Measurements from ENCODE around the gene HOGA1. TPM values are rescaled to one million over a fixed set of nuclear protein-coding genes. Genes with fewer than 3 reads are reported as not detected.

HOGA1 gene
- total RNA-seq, 2 experiments from 2014 or later, result not detected

GRCh38 chr10:97563337-97563736, 20.9 kb upstream of the HOGA1 start:
- CTCF ChIA-PET, result no interaction called here
- Mint-ChIP-seq H3K27ac (no peak overlapping the region), H3K9me3 (peaks cover 3% of the 10 kb centered on the region), H3K36me3 (ENCODE audit: low read depth) (no peaks in the 10 kb centered on the region), H3K27me3 (no peaks in the 10 kb centered on the region), H3K4me1 (peaks cover 3% of the 10 kb centered on the region), H3K4me3 (no peak overlapping the region)
- no peak for DNase-seq
- POLR2A ChIA-PET, result no interaction called here

GRCh38 chr10:97564776-97565175, 19.4 kb upstream of the HOGA1 start:
- Mint-ChIP-seq H3K36me3 (ENCODE audit: low read depth) (no peaks in the 10 kb centered on the region), H3K27ac (no peak overlapping the region), H3K4me1 (peaks cover 3% of the 10 kb centered on the region), H3K9me3 (peaks cover 3% of the 10 kb centered on the region), H3K4me3 (no peak overlapping the region), H3K27me3 (no peaks in the 10 kb centered on the region)
- ChIA-PET CTCF (interaction anchor here (0.6 kb wide), 1 partner anchor 17 kb away, joined by 4 read pairs; no protein-coding TSS in a partner anchor), POLR2A (no interaction called here)
- DNase-seq, result no peak

GRCh38 chr10:97566336-97566996, 17.7 kb upstream of the HOGA1 start:
- DNase-seq, result no peak

DNA sequence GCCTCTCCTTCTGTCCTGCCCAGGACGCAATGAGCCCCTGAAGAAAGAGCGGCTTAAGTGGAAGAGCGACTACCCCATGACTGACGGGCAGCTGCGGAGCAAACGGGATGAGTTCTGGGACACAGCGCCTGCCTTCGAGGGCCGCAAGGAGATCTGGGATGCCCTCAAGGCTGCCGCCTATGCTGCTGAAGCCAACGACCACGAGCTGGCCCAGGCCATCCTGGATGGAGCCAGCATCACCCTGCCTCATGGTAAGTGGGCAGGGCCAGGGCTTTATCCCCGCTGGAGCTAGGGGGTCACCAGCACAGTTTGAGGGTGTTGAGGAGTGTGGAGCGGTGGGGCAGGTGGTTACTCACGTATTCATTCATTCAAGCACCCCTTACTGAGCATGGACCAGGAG, 16.3 kb upstream of the HOGA1 start:
- Mint-ChIP-seq H3K36me3 (ENCODE audit: low read depth) (no peaks in the 10 kb centered on the region), H3K9me3 (no peaks in the 10 kb centered on the region), H3K27me3 (no peaks in the 10 kb centered on the region), H3K27ac (no peak overlapping the region), H3K4me1 (no peaks in the 10 kb centered on the region), H3K4me3 (no peak overlapping the region)
- no peak for DNase-seq
- CTCF ChIA-PET, result interaction anchor here (1.7 kb wide), 1 partner anchor 50 kb away, joined by 3 read pairs; no protein-coding TSS in a partner anchor
- POLR2A ChIA-PET, result no interaction called here

More at GRCh38 chr10:97566336-97566996, 17.7 kb upstream of the HOGA1 start:
- ChIA-PET CTCF (no interaction called here), POLR2A (no interaction called here)
- Mint-ChIP-seq H3K4me1 (no peaks in the 10 kb centered on the region), H3K4me3 (no peak overlapping the region), H3K36me3 (ENCODE audit: low read depth) (no peaks in the 10 kb centered on the region), H3K27me3 (no peaks in the 10 kb centered on the region), H3K27ac (no peak overlapping the region), H3K9me3 (peaks cover 3% of the 10 kb centered on the region)

- POLR2A ChIA-PET, result no interaction called here
- CTCF ChIA-PET, result no interaction called here
- H3K27ac Mint-ChIP-seq, result no peak overlapping the region
Observed at GRCh38 chr10:97570146-97570788, 13.9 kb upstream of the HOGA1 start.

GRCh38 chr10:97570789-97571471, 13.3 kb upstream of the HOGA1 start:
- Mint-ChIP-seq H3K4me1 (no peaks in the 10 kb centered on the region), H3K4me3 (no peak overlapping the region), H3K27ac (no peak overlapping the region), H3K27me3 (no peaks in the 10 kb centered on the region), H3K9me3 (no peaks in the 10 kb centered on the region), H3K36me3 (ENCODE audit: low read depth) (no peaks in the 10 kb centered on the region)
- POLR2A ChIA-PET, result no interaction called here
- no peak for DNase-seq
- CTCF ChIA-PET, result interaction anchor here (1.2 to 2.3 kb wide), 7 partner anchors 10 to 95 kb away, joined by 3 to 11 read pairs (median 8); no protein-coding TSS in a partner anchor

More at GRCh38 chr10:97570146-97570788, 13.9 kb upstream of the HOGA1 start:
- DNase-seq, result no peak
- Mint-ChIP-seq H3K4me3 (no peak overlapping the region), H3K27me3 (no peaks in the 10 kb centered on the region), H3K9me3 (no peaks in the 10 kb centered on the region), H3K4me1 (no peaks in the 10 kb centered on the region), H3K36me3 (ENCODE audit: low read depth) (no peaks in the 10 kb centered on the region)

DNA sequence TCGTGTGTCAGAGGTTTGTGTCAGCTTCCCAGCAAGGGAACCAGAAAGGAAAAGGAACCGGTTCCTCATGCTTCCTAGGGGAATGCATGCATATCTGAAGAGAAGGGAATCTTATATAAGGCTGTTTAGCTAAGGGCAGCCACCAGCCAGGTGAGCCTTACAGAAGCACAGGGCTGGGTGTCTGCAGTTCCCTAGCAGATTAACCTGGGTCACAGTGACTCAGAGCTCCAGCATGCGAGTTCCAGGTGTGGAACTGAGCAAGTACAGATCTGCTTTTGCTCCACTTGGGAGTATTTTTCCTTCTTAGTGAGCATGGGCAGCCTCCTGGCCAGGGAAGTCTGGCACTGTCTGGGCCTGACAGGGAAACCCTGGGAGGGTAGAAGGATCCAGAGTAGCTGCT, 12.6 kb upstream of the HOGA1 start:
- Mint-ChIP-seq H3K36me3 (ENCODE audit: low read depth) (no peaks in the 10 kb centered on the region), H3K27ac (no peak overlapping the region), H3K4me1 (no peaks in the 10 kb centered on the region), H3K9me3 (no peaks in the 10 kb centered on the region), H3K4me3 (no peak overlapping the region), H3K27me3 (no peaks in the 10 kb centered on the region)
- CTCF ChIA-PET, result interaction anchor here (0.6 to 2.5 kb wide), 14 partner anchors 10 to 153 kb away, joined by 3 to 11 read pairs (median 5); partner anchors contain the start of genes C10orf62 and HOGA1
- DNase-seq, result no peak
- POLR2A ChIA-PET, result no interaction called here

- Mint-ChIP-seq H3K4me3 (no peak within 1 kb of the TSS), H3K36me3 (ENCODE audit: low read depth) (no peaks in the 10 kb centered on the region), H3K4me1 (no peaks in the 10 kb centered on the region), H3K27me3 (no peaks in the 10 kb centered on the region), H3K27ac (no peak within 1 kb of the TSS), H3K9me3 (no peaks in the 10 kb centered on the region)
- CTCF ChIA-PET, result interaction anchor here (0.6 to 2.5 kb wide), 15 partner anchors 9 to 152 kb away, joined by 3 to 11 read pairs (median 5); partner anchors contain the start of genes C10orf62 and HOGA1
- DNase-seq, result peak; percentile 71
- POLR2A ChIA-PET, result no interaction called here
Observed at GRCh38 chr10:97572214-97572989, 11.8 kb upstream of the HOGA1 start, which contains the start of gene ANKRD2. Gene ANKRD2 (plus strand): TSS chr10:97572779. CDS start chr10:97572789, 10 bp downstream.

GRCh38 chr10:97573021-97573420, 11.2 kb upstream of the HOGA1 start:
- CTCF ChIA-PET, result interaction anchor here (1.0 to 2.5 kb wide), 7 partner anchors 11 to 40 kb away, joined by 4 to 11 read pairs (median 8); partner anchors contain the start of genes C10orf62 and HOGA1
- DNase-seq, result no peak
- Mint-ChIP-seq H3K4me3 (no peak overlapping the region), H3K4me1 (no peaks in the 10 kb centered on the region), H3K36me3 (ENCODE audit: low read depth) (no peaks in the 10 kb centered on the region), H3K27ac (no peak overlapping the region), H3K27me3 (no peaks in the 10 kb centered on the region), H3K9me3 (no peaks in the 10 kb centered on the region)
- POLR2A ChIA-PET, result no interaction called here

GRCh38 chr10:97573672-97574071, 10.5 kb upstream of the HOGA1 start:
- Mint-ChIP-seq H3K4me3 (no peak overlapping the region), H3K36me3 (ENCODE audit: low read depth) (no peaks in the 10 kb centered on the region), H3K27me3 (no peaks in the 10 kb centered on the region), H3K9me3 (no peaks in the 10 kb centered on the region), H3K4me1 (no peaks in the 10 kb centered on the region), H3K27ac (no peak overlapping the region)
- CTCF ChIA-PET, result interaction anchor here (1.0 to 2.5 kb wide), 3 partner anchors 16 to 23 kb away, joined by 5 to 9 read pairs (median 7); partner anchors contain the start of gene C10orf62
- POLR2A ChIA-PET, result no interaction called here
- DNase-seq, result no peak

DNA sequence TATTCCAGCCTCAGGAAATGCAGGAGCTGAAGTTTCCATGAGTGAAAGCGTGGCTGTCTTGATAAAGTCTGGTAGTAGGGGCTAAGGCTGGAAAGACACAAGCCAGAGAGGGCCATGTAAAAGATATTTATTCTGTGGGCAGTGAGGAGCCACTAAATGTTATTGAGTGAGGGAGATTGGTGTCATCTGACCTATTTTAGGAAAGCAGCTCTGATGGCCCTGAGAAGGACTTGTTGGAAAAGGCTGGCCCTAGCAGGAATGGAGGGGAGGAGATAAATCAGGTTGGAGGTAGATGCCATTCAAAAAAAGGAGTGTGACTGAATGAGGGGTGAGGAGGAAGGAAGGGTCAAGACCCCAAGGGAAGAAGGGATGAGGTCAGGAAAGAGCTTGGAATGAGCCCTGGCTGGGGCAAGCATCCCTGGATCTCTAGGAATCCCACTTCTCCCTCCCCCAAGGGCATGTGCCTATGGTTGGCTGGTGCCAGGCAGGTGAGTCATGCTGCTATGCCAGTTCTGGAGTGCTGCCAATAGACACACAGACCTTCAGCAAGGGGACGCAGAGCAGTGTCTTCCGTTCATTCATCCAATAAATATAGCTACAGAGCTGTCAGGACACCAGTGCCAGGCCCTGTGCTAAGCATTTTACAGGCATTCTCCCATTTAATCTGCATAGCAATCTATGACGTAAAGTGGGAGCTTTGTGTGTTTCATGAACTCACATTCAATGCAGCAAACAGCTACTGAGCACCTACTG, 9.6 kb upstream of the HOGA1 start:
- no peak overlapping the region for H3K4me3 Mint-ChIP-seq
- no peak for DNase-seq
- H3K9me3 Mint-ChIP-seq, result no peaks in the 10 kb centered on the region
- no peaks in the 10 kb centered on the region for H3K4me1 Mint-ChIP-seq
- CTCF ChIA-PET, result interaction anchor here (0.9 to 1.5 kb wide), 6 partner anchors 10 to 143 kb away, joined by 3 to 7 read pairs (median 4); partner anchors contain the start of gene HOGA1
- POLR2A ChIA-PET, result no interaction called here
- H3K27ac Mint-ChIP-seq, result no peak overlapping the region
- no peaks in the 10 kb centered on the region for H3K36me3 Mint-ChIP-seq (ENCODE audit: low read depth)
- peaks cover 1% of the 10 kb centered on the region for H3K27me3 Mint-ChIP-seq

Data from activated CD4-positive, alpha-beta T cell treated with anti-CD3 and anti-CD28 coated beads, Interleukin-2, amount 10 ng/mL, durations not matched to agents 7 days and 5 days (primary cell).